CD14-positive monocyte (primary cell): Measurements from ENCODE around the gene BNC1. TPM values are rescaled to one million over a fixed set of nuclear protein-coding genes. Genes with fewer than 3 reads are reported as not detected.

Source experiments
- DNase-seq, 3 donors: peaks; one replicate each; pipeline ENCODE4 v3.0.0-alpha.2; 2011 to 2022
- H2AFZ ChIP-seq: 2 replicates; pipeline ENCODE4 v1.6.0; 2012; ENCODE audit warnings: mild to moderate bottlenecking, low read depth, low read length, inconsistent platforms; ENCODE audit not compliant: insufficient read depth, poor library complexity, severe bottlenecking
- H3K27ac ChIP-seq, 2 donors: 1 replicate in 1 of 2; 2 replicates in 1 of 2; pipeline ENCODE4 v1.5.1; 2012 to 2013; ENCODE audit warnings: low read length in 2 of 2, control low read depth in 1 of 2, inconsistent platforms in 1 of 2, low read depth in 1 of 2, mild to moderate bottlenecking in 1 of 2
- H3K27me3 ChIP-seq, 2 donors: one replicate each; pipeline versions ENCODE4 v1.6.0 to v1.6.1; 2011 to 2013; ENCODE audit warnings: low read length in 2 of 2; ENCODE audit not compliant: control insufficient read depth in 2 of 2, insufficient read depth in 2 of 2
- H3K36me3 ChIP-seq, 2 donors: replicated peaks in 1 of 2; 1 replicate in 1 of 2; 2 replicates in 1 of 2; pipeline versions ENCODE4 v1.5.1 to v1.6.1; 2012 to 2013; ENCODE audit warnings: low read length in 2 of 2, control low read depth in 1 of 2, inconsistent platforms in 1 of 2, mild to moderate bottlenecking in 1 of 2; ENCODE audit not compliant: insufficient read depth in 2 of 2, control insufficient read depth in 1 of 2
- H3K4me1 ChIP-seq, 2 donors: 1 replicate in 1 of 2; 2 replicates in 1 of 2; pipeline versions ENCODE4 v1.5.1 to v1.6.1; 2012 to 2013; ENCODE audit warnings: low read length in 2 of 2, control low read depth in 1 of 2, inconsistent platforms in 1 of 2, mild to moderate bottlenecking in 1 of 2, moderate library complexity in 1 of 2; ENCODE audit not compliant: insufficient read depth in 2 of 2, control insufficient read depth in 1 of 2
- H3K4me2 ChIP-seq: replicated peaks from 2 replicates; pipeline ENCODE3; 2012; ENCODE audit warnings: low read length, moderate library complexity, mild to moderate bottlenecking; ENCODE audit not compliant: poor library complexity, severe bottlenecking; ENCODE audit errors: extremely low read depth
- H3K4me3 ChIP-seq, 3 experiments: fragments of 200-600 bp in 1 of 3; sonication (generic) in 1 of 3; replicated peaks in 1 of 3; 1 replicate in 2 of 3; 2 replicates in 1 of 3; pipeline ENCODE4 v1.5.1; 2011 to 2013; ENCODE audit warnings: low read length in 3 of 3, mild to moderate bottlenecking in 3 of 3, control low read depth in 2 of 3, low read depth in 2 of 3, inconsistent platforms in 1 of 3, moderate library complexity in 1 of 3
- H3K79me2 ChIP-seq: 2 replicates; pipeline ENCODE4 v1.6.0; 2012; ENCODE audit warnings: mild to moderate bottlenecking, control low read depth, inconsistent platforms, low read length, moderate library complexity; ENCODE audit not compliant: insufficient read depth
- H3K9ac ChIP-seq: 2 replicates; pipeline ENCODE4 v1.6.0; 2017; ENCODE audit warnings: low read length, mild to moderate bottlenecking; ENCODE audit not compliant: insufficient read depth, poor library complexity, severe bottlenecking
- H3K9me3 ChIP-seq, 2 donors: replicated peaks in 1 of 2; 1 replicate in 1 of 2; 2 replicates in 1 of 2; pipeline versions ENCODE4 v1.5.1 to v1.6.1; 2012 to 2013; ENCODE audit warnings: low read length in 2 of 2, control low read depth in 1 of 2; ENCODE audit not compliant: control insufficient read depth in 1 of 2, insufficient read depth in 1 of 2
- H4K20me1 ChIP-seq: 2 replicates; pipeline ENCODE4 v1.6.0; 2012; ENCODE audit warnings: mild to moderate bottlenecking, low read length, control low read depth, moderate library complexity; ENCODE audit not compliant: insufficient read depth
- H3K27ac Mint-ChIP-seq, 7 donors: one replicate each; pipeline ENCODE4 v1.8.0; 2020; ENCODE audit warnings: mild to moderate bottlenecking in 7 of 7, mixed read lengths in 7 of 7, moderate library complexity in 6 of 7, inconsistent platforms in 2 of 7
- H3K27me3 Mint-ChIP-seq, 3 donors: one replicate each; pipeline ENCODE4 v1.8.0; 2021 to 2022; ENCODE audit warnings: low read depth in 3 of 3, mild to moderate bottlenecking in 3 of 3, mixed read lengths in 3 of 3, moderate library complexity in 3 of 3, inconsistent platforms in 1 of 3
- H3K36me3 Mint-ChIP-seq, 2 donors: one replicate each; pipeline ENCODE4 v1.8.0; 2020; ENCODE audit warnings: mixed read lengths in 2 of 2, inconsistent platforms in 1 of 2, mild to moderate bottlenecking in 1 of 2
- H3K4me1 Mint-ChIP-seq: one replicate; pipeline ENCODE4 v1.8.0; 2020; ENCODE audit warnings: mild to moderate bottlenecking, mixed read lengths
- H3K4me3 Mint-ChIP-seq, 2 donors: one replicate each; pipeline ENCODE4 v1.8.0; 2020; ENCODE audit warnings: mild to moderate bottlenecking in 2 of 2, mixed read lengths in 2 of 2, moderate library complexity in 1 of 2
- H3K9me3 Mint-ChIP-seq, 7 donors: one replicate each; pipeline ENCODE4 v1.8.0; 2020 to 2022; ENCODE audit warnings: mixed read lengths in 7 of 7, mild to moderate bottlenecking in 6 of 7, moderate library complexity in 6 of 7, inconsistent platforms in 2 of 7
- WGBS: methylation state at CpG from one replicate; pipeline ENCODE4 v1.1.5; 2013; ENCODE audit warnings: missing lambda C conversion rate; ENCODE audit not compliant: insufficient coverage; 5-methylcytosine and 5-hydroxymethylcytosine counted together
- intact Hi-C, 2 donors: fragments of 100-400 bp; cut with micrococcal nuclease; formaldehyde crosslinking; loops; one replicate each; pipeline versions ENCODE4 v1.15.0 to v1.15.1; 2023
- polyA plus RNA-seq, 3 donors: library from polyadenylated mRNA; depleted of rRNA in 1 of 3; unstranded in 2 of 3; stranded (reverse) in 1 of 3; fragments of 300-500 nt in 2 of 3; fragments of >200 nt in 1 of 3; fragmentation: Illumina TruSeq in 2 of 3; gene quantifications; 1 replicate in 2 of 3; 2 replicates in 1 of 3; pipeline ENCODE4 v1.2.3, GENCODE V29; 2012 to 2021
- TF ChIP-seq, protein P1 (sequence below): fragments of 200-600 bp; IDR thresholded peaks from one replicate; pipeline ENCODE4 v1.8.0; 2022; ENCODE audit warnings: antibody characterized with exemption, mild to moderate bottlenecking

Gene BNC1
- polyA plus RNA-seq, 3 donors = not detected

DNA sequence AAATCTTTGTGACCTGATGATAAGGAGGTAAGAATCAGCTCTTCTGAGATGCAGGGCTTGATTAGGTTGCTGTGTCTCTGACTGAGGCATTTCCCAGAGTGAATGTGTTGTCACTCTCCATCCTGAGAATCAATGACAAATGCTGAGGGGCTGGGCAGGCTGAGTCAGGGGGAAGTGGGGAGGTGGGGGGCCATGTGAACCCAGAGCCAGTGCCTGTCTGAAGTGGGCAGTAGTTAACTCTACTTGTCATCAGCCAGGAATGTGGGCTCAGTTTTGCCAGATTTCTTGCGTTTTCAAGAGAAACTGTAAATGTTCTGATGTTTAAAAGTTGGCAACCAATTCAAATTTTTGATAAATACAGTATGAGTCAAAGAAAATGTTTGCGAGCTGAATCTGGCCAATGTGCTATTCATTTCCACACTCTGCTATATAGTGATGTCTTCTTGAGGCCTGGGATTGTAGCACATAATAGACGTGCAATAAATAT, 3.1 kb upstream of the BNC1 start:
- peaks cover 3% of the 10 kb centered on the region in 2 donors for H3K36me3 Mint-ChIP-seq
- H3K4me2 ChIP-seq = no peak overlapping the region
- H2AFZ ChIP-seq = no peak overlapping the region
- peaks cover 9% of the 10 kb centered on the region for H3K4me1 Mint-ChIP-seq
- no peak overlapping the region for H3K4me3 ChIP-seq
- no peak overlapping the region for H3K9ac ChIP-seq
- DNase-seq = no peak
- no peaks in the 10 kb centered on the region for H4K20me1 ChIP-seq
- H3K9me3 Mint-ChIP-seq = peaks cover 0 to 15% (median 3%) of the 10 kb centered on the region in 7 donors
- no peaks in the 10 kb centered on the region for H3K79me2 ChIP-seq
- H3K36me3 ChIP-seq = no peaks in the 10 kb centered on the region
- peaks cover 55 to 68% (median 57%) of the 10 kb centered on the region in 3 donors for H3K27me3 Mint-ChIP-seq
- peaks cover 0 to 4% of the 10 kb centered on the region in 2 donors for H3K9me3 ChIP-seq
- WGBS = no CpG with 5 or more reads among the region's 3 CpGs
- TF ChIP-seq, protein P1, sequence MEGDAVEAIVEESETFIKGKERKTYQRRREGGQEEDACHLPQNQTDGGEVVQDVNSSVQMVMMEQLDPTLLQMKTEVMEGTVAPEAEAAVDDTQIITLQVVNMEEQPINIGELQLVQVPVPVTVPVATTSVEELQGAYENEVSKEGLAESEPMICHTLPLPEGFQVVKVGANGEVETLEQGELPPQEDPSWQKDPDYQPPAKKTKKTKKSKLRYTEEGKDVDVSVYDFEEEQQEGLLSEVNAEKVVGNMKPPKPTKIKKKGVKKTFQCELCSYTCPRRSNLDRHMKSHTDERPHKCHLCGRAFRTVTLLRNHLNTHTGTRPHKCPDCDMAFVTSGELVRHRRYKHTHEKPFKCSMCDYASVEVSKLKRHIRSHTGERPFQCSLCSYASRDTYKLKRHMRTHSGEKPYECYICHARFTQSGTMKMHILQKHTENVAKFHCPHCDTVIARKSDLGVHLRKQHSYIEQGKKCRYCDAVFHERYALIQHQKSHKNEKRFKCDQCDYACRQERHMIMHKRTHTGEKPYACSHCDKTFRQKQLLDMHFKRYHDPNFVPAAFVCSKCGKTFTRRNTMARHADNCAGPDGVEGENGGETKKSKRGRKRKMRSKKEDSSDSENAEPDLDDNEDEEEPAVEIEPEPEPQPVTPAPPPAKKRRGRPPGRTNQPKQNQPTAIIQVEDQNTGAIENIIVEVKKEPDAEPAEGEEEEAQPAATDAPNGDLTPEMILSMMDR = no peak
- H3K27ac ChIP-seq = no peak overlapping the region
- H3K27me3 ChIP-seq = peaks cover 37 to 58% of the 10 kb centered on the region in 2 donors
- H3K4me3 Mint-ChIP-seq = peak overlapping the region in 1 of 2 donors; percentile 23
- peak overlapping the region in 1 of 7 donors; percentile 42 for H3K27ac Mint-ChIP-seq
- H3K4me1 ChIP-seq = peaks cover 0 to 3% of the 10 kb centered on the region in 2 donors
- intact Hi-C loops = no loop called here

DNA sequence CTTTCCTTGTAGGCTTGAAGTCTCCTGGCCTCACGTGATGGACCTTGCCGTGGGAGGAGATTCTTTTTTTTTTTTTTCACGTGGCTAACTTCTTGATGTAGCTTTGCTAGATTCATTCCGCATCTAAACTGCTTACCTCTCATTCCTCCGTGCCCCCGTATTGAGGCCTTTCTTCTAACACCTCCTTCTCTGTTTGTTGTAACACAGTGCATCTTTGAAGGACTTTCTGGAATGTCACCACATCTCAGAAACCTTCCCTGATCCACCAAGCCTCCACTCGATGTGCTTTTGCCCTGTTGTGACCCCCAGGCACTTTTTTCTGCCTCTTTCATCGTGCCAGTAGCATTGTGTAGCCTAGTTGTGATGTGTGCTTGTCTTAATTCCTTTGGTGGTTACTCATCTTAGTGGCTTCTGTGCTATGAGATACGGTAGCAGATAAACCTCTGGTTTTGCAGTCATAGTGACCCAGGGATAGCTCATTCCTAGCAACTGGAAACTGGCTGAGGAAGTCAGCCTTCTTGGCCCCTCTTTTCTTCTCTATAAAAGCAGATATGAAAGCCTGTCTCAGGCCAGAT, 1.6 kb upstream of the BNC1 start:
- no peaks in the 10 kb centered on the region for H3K36me3 ChIP-seq
- peaks cover 0 to 4% of the 10 kb centered on the region in 2 donors for H3K9me3 ChIP-seq
- WGBS = 100% methylated on average over 1 of the region's 9 CpGs
- Mint-ChIP-seq H3K36me3 (peaks cover 3% of the 10 kb centered on the region in 2 donors), H3K4me1 (peaks cover 9% of the 10 kb centered on the region), H3K4me3 (peak overlapping the region in 1 of 2 donors; percentile 83), H3K27ac (no peak overlapping the region), H3K27me3 (peaks cover 64 to 77% (median 66%) of the 10 kb centered on the region in 3 donors), H3K9me3 (peaks cover 0 to 15% (median 3%) of the 10 kb centered on the region in 7 donors)
- peaks cover 0 to 3% of the 10 kb centered on the region in 2 donors for H3K4me1 ChIP-seq
- H3K4me2 ChIP-seq = no peak overlapping the region
- H4K20me1 ChIP-seq = no peaks in the 10 kb centered on the region
- H2AFZ ChIP-seq = no peak overlapping the region
- DNase-seq = no peak
- H3K27ac ChIP-seq = no peak overlapping the region
- H3K4me3 ChIP-seq = no peak overlapping the region
- H3K27me3 ChIP-seq = peaks cover 52 to 73% of the 10 kb centered on the region in 2 donors
- intact Hi-C loops = no loop called here
- H3K79me2 ChIP-seq = no peaks in the 10 kb centered on the region
- H3K9ac ChIP-seq = no peak overlapping the region
- TF ChIP-seq, protein P1 = no peak
